HG03280 (cell line): ENCODE measurements around the gene ALK.

ENCODE experiments used
- ATAC-seq: cut with Tn5 transposase; IDR thresholded peaks from one replicate; pipeline ENCODE4 v1.9.1; 2021; ENCODE audit warnings: mild to moderate bottlenecking, moderate library complexity; ENCODE audit not compliant: unreplicated experiment

Gene ALK

DNA sequence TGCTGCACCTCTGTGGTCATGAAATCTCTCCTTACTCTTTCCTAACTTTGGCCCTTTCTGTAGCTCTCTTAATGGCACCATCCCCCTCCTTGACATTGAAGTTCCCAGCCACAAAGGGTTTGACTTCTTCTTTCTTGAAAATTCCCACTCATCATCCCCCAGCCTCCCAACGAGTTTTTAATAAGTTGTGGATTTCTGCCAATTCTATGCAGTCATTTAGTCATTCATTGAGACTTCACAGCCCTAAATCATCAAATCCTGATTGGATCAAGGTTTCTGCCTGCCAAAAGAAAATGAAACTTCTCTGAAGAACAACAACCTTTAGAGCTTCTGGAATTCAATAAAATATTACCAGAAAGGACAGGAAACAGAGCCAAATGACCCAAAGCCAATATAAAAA, 451.9 kb downstream of the ALK start:
- no peak for ATAC-seq

GRCh38 chr2:29463181-29463900, 458.0 kb downstream of the ALK start:
- no peak for ATAC-seq

- ATAC-seq, result no peak
These were observed 459.1 kb downstream of the ALK start for GRCh38 chr2:29462293-29462692.

DNA sequence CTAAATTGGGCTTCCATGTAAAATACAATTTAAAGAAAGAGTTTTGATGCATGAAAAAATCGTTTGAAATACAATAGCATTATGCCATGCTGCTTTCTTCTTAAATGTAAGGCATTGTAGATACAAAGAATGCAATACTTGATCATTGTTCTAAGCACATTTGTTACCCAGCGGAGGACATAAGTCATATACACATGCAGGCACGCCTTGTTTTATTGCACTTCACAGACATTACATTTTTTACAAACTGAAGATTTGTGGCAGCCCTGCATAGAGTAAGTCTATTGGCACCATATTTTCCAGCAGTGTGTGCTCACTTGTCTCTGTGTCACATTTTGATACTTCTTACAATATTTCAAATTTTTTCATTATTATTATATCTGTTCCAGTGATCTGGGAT, 461.2 kb downstream of the ALK start:
- ATAC-seq, result no peak

DNA sequence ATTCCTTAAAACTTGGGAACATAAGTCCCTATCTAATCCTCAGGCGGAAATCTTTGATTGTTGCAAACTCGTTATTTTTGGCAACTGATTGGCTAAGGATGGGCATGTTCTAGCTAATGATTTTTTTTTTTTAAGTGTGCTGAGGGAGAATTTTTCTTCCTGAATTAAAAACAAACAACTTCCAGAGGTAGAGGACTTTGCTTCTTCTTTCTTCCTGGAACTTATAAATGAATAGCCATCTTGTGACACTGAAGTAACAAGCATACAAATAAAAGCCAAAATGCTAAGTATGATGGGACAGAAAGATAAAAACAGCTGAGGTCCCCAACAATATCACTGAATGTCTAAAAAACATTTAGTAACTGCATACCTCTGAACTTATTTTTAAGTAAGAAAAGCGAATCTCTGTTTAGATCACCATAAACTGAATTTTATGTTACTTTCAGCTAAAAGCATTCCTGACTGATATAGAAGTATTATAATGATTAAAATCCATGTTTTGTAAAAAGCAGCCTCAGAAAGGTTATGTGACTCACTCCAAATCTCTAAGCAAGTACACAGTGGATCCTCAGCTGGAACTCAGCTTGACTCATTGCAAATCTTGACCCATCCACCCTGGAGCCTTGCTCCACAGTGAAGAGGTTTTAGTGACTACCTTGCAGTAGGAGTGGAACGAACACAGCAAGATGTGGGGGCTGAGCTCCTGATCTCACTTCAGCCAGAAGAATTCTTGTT, 461.8 kb downstream of the ALK start:
- ATAC-seq, result no peak

- no peak for ATAC-seq
These were observed 465.0 kb downstream of the ALK start for GRCh38 chr2:29456429-29456828.

DNA sequence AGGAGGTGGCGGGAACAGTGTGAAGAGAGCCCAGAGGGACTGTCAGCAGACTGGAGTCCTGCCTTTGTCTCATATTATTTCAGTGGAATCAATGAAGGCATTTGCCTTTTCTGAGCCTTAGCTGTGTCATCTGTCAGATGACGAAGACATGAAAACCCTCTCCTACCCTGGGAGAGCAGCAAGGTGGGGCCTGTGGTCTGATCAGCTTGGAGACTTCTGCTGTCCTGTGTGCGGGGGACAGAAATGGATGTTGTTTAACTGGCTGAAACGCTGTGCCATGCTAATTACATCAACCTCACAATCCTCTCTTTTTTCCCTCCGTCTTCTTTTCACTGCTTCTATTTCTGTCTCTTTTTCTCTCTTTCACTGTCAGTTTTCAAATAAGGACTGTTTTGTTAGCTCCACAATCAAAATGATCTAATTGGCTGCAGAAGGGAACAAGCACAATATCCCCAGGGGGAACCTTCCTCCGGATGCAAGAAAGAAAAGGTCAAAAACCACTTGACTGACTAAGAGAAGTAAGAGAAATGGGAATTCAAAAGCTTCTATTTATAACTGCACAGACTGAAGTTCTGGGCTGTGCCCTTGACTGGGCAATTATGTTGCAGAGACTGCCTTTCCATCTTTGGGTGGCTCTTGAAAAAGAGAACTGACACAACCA, 466.1 kb downstream of the ALK start:
- no peak for ATAC-seq

- ATAC-seq, result no peak
These were observed 469.4 kb downstream of the ALK start for GRCh38 chr2:29452036-29452435.

DNA sequence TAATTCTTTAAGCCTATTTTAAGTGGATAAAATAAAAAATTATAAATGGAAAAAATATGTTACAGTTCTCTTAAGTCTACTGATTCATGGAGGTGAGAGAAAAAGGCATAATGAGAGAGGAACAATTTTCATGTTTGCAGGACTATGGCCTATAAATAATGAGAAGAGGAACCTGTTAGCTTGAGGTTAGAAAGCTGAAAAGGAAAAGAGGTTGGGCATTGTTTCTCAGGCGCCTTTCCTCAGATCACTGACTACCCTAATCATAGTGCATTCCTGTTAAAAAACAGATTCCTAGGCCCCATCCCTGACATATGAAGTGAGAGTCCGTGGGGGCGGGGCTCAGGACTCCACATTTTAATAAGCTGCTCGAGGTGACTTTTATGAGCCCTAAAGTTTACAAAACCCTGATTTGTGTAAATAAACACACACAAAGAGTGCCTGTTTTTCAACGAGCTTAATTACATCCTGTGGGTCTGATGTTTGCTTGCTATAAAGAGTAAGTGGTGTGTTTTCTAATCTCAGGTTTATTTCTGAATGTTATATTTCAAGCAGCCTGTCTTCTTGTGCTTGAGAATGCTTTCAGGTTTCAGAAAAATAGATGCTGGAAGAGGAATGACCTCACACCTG, 470.7 kb downstream of the ALK start:
- ATAC-seq, result no peak

GRCh38 chr2:29449499-29449898, 471.9 kb downstream of the ALK start:
- ATAC-seq, result no peak

- ATAC-seq, result no peak
These were observed 473.2 kb downstream of the ALK start for GRCh38 chr2:29448096-29448688.

DNA sequence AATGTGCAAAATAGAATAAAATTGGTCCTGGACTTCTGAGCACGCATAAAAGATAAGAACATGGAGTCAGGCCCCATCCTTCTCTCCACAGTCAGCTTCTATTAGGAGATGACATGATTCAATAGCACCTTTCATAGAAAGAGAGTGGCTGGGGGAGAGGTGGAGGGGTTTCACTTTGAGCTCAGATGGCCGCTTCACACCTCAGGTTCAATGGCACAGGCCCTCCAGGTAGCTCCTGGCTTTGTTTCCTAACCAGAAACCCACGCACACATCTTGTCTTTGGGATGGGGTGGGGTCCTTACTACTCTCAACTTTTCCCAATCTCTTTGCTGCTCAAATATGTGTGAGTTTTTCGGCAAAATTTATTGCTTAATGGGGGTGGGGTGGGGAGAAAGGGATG, 473.9 kb downstream of the ALK start:
- no peak for ATAC-seq

DNA sequence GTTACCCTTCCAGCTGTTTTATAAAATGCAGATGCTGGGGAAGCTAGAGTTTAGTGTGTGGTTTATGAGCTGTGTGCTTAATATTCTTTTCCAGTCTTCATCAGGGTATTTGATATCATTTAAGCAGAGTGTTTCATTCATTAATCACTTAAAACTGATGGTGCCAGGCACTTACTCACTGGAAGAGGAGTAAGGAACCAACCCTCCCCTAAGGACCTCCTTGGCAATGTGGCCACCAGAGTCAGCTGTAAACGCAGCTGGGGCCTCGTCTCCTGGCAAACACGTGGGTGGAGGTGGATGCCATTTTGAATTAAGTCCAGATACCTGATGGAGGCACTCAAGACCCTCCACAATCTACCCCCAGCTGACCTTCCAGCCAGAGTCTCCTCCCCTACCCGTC, 474.5 kb downstream of the ALK start:
- no peak for ATAC-seq

DNA sequence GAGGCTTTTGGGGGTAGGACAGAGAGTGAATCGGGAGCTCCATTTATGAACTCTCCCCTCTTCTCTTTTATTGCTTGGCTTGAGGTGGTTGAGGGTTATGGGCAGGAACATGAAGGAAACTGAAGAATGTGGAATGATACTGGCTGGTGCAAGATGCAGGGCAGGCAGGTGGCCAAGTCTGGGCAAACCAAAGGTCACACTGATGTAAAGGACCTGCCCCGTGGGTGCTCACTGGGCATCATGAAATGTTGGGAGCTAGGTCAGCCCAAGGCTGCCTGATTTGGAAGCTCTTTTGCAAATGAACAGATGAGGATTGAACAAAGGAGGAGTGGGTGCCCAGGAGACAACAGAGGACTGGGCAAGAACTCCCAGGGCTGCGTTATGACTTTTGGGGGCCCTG, 477.2 kb downstream of the ALK start:
- no peak for ATAC-seq

DNA sequence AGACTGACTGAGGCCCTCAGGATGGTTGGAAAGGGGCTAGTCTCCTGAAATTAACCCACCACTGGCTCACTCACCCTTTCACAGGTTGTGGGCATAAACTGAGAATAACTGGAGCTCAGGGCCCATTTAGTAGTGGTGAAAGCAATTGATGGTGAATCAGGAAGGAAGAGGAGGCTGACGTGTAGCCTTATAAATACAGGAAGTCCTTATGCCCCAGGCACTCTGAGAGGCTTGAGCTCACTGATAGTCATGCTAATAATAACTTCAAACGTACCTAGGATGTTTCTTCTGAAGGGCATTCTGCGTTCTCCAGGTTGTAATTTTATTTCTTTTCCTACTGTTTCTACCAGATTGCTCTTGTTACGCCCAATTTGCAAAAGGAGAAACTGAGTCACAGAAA, 477.8 kb downstream of the ALK start:
- no peak for ATAC-seq

DNA sequence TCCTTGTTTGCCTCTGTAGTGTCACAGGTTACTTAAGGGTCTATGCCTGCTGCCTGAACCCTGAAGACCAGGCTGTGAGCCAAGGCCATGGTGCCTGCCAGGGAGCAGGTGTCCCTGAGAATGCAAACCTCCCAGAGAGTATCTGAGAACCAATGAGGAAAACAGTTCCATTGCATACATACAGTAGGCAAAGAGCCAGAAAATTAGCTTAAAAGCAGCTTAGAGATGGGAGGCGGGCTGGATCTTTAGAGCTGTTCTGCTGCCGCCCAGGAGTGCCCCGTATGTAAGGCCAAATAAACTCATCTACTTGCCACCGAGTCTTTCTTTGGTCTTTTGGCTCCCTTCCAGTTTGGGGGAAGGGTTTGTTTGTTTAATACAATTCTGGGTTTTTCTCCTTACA, 478.2 kb downstream of the ALK start:
- no peak for ATAC-seq

GRCh38 chr2:29440921-29441623, 480.3 kb downstream of the ALK start:
- ATAC-seq, result no peak

DNA sequence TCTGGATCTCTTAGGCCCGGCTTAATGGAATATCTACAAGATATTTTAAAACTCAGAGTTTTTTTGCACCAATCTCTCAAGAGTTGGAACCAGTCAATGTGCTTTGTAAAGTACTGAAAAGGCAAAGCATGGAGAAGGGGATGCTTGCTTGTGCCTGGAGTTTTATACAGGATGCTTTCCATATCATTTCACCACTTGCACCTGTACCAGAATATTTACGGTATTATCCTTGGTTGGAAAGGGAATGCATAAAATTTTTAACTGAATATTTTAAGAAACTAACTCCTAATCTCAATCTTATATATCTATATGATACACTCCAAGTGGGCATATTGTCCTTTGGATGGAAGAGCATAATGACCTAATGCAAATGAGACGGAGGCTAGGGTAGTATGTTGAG, 487.5 kb downstream of the ALK start:
- ATAC-seq, result no peak

DNA sequence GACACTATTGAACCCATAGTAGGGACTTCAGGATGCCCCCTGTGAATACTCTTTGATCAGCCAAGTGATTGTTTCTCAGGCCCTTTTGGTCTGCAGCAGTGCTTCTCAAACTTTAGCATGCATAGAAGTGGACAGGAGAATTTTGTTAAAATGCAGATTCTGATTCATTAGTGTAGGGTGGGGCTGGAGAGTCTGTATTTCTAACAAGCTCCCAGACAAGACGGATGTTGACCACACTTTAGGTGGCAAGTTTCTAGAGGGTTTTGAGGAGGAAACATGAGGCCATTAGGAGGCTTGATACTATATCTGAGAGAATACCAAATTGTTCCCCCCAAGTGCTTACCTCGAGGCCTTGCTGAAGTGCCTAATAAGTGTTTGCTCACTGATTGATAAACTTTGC, 488.3 kb downstream of the ALK start:
- ATAC-seq, result no peak

DNA sequence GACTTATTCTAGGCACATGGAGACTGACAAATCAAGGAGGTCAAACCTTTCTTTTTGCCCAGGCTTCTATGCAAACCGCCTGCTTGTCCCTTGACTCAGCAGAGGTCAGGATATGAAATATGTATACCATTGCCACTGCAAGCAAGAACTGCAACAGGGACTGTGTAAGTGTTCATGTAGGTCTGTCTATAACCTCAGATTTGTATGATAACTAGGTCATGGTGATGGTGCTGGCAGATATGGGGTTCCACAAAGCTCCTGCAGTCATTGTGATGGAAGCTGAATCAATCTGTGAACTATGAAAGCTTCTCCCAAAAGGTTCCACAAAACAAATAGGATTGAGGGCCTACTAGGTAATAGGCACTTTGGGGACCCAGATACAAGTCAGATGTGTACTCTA, 489.9 kb downstream of the ALK start:
- ATAC-seq, result no peak
